SK-N-SH treated with all-trans-retinoic acid at 6 μM for 48 hours (cell line): ENCODE data around the gene PCGF6.
"Not testable (repeated sequence)": the region's sequence is repeated elsewhere in the genome, so short reads cannot be mapped to it uniquely, and the experiment has no call there.

Source experiments
- ATAC-seq: fragments of 200-7000 bp; cut with Tn5 transposase; 3 replicates; pipeline ENCODE4 v1.9.1; 2020; ENCODE audit warnings: mild to moderate bottlenecking, moderate library complexity
- BACH2 ChIP-seq: fragments of 250-450 bp; sonication (Bioruptor Pico); IDR thresholded peaks from 2 replicates; pipeline ENCODE4 v1.9.0; 2021; ENCODE audit warnings: mild to moderate bottlenecking, borderline replicate concordance
- CREB5 ChIP-seq: fragments of 250-450 bp; sonication (Bioruptor Pico); IDR thresholded peaks from 2 replicates; pipeline ENCODE4 v1.5.1; 2020; ENCODE audit warnings: low read depth, mild to moderate bottlenecking, moderate library complexity
- ESRRG ChIP-seq: fragments of 250-450 bp; sonication (Bioruptor Pico); IDR thresholded peaks from 2 replicates; pipeline ENCODE4 v1.6.1; 2021; ENCODE audit warnings: mild to moderate bottlenecking
- GLIS3 ChIP-seq: fragments of 250-450 bp; sonication (Bioruptor Pico); IDR thresholded peaks from 2 replicates; pipeline ENCODE4 v1.5.0; 2020; ENCODE audit warnings: mild to moderate bottlenecking, moderate library complexity
- PATZ1 ChIP-seq: fragments of 250-450 bp; sonication (Bioruptor Pico); IDR thresholded peaks from 2 replicates; pipeline ENCODE4 v1.8.0; 2020; ENCODE audit warnings: mild to moderate bottlenecking, moderate library complexity, borderline replicate concordance
- POU6F1 ChIP-seq: fragments of 250-450 bp; sonication (Bioruptor Pico); IDR thresholded peaks from 2 replicates; pipeline ENCODE4 v1.8.0; 2021; ENCODE audit warnings: low read depth, mild to moderate bottlenecking, moderate library complexity, borderline replicate concordance
- PPARA ChIP-seq: fragments of 250-450 bp; sonication (Bioruptor Pico); IDR thresholded peaks from 2 replicates; pipeline ENCODE4 v1.5.0; 2020; ENCODE audit warnings: mild to moderate bottlenecking, borderline replicate concordance
- RARB ChIP-seq: fragments of 250-450 bp; sonication (Bioruptor Pico); IDR thresholded peaks from 2 replicates; pipeline ENCODE4 v1.8.0; 2021; ENCODE audit warnings: mild to moderate bottlenecking, moderate library complexity
- SNAI2 ChIP-seq: fragments of 250-450 bp; sonication (Bioruptor Pico); IDR thresholded peaks from 2 replicates; pipeline ENCODE4 v1.5.0; 2020; ENCODE audit warnings: mild to moderate bottlenecking, moderate library complexity
- TCF4 ChIP-seq: fragments of 250-450 bp; sonication (Bioruptor Pico); IDR thresholded peaks from 2 replicates; pipeline ENCODE4 v1.8.0; 2021; ENCODE audit warnings: mild to moderate bottlenecking, moderate library complexity, borderline replicate concordance
- TSHZ2 ChIP-seq: fragments of 250-450 bp; sonication (Bioruptor Pico); IDR thresholded peaks from 2 replicates; pipeline ENCODE4 v1.5.0; 2020; ENCODE audit warnings: mild to moderate bottlenecking, moderate library complexity
- ZC3H10 ChIP-seq: fragments of 250-450 bp; sonication (Bioruptor Pico); IDR thresholded peaks from 2 replicates; pipeline ENCODE4 v1.5.1; 2021; ENCODE audit warnings: mild to moderate bottlenecking, moderate library complexity
- ZFP3 ChIP-seq: fragments of 250-450 bp; sonication (Bioruptor Pico); IDR thresholded peaks from 2 replicates; pipeline ENCODE4 v1.5.0; 2020; ENCODE audit warnings: mild to moderate bottlenecking, moderate library complexity
- ZFP30 ChIP-seq: fragments of 450-650 bp; formaldehyde crosslinking; IDR thresholded peaks from 2 replicates; pipeline ENCODE4 v1.5.0; 2022; ENCODE audit warnings: mild to moderate bottlenecking, moderate library complexity
- ZNF565 ChIP-seq: fragments of 450-650 bp; formaldehyde crosslinking; conservative IDR thresholded peaks from 2 replicates; pipeline ENCODE4 v1.5.0; 2020; ENCODE audit warnings: low read depth, mild to moderate bottlenecking, moderate library complexity
- ZNF70 ChIP-seq: fragments of 450-650 bp; formaldehyde crosslinking; IDR thresholded peaks from 2 replicates; pipeline ENCODE4 v1.5.0; 2020; ENCODE audit warnings: mild to moderate bottlenecking, moderate library complexity
- ZNF8 ChIP-seq: fragments of 450-650 bp; formaldehyde crosslinking; IDR thresholded peaks from 2 replicates; pipeline ENCODE4 v1.5.0; 2020; ENCODE audit warnings: mild to moderate bottlenecking, moderate library complexity

The PCGF6 gene

GRCh38 chr10:103355906-103356599 is 5.1 kb upstream of the PCGF6 start:
- no peak for ATAC-seq

GRCh38 chr10:103354567-103354966 is 3.6 kb upstream of the PCGF6 start:
- not testable (repeated sequence) for ATAC-seq

More at GRCh38 chr10:103355906-103356599, 5.1 kb upstream of the PCGF6 start:
- no peak for TF ChIP-seq ZNF8 (CRISPR knock-in tag)

- TF ChIP-seq SNAI2 (CRISPR knock-in tag) (no peak), TSHZ2 (CRISPR knock-in tag) (no peak), ZNF565 (CRISPR knock-in tag) (no peak), PPARA (CRISPR knock-in tag) (no peak), POU6F1 (CRISPR knock-in tag) (no peak), ZNF70 (CRISPR knock-in tag) (no peak)
- no peak for ATAC-seq
Observed at GRCh38 chr10:103353281-103353680, 2.3 kb upstream of the PCGF6 start.

- TF ChIP-seq ZFP30 (CRISPR knock-in tag) (no peak), TCF4 (CRISPR knock-in tag) (no peak), ZFP3 (CRISPR knock-in tag) (no peak), PPARA (CRISPR knock-in tag) (no peak), TSHZ2 (CRISPR knock-in tag) (no peak), SNAI2 (CRISPR knock-in tag) (no peak), POU6F1 (CRISPR knock-in tag) (no peak), GLIS3 (CRISPR knock-in tag) (no peak), BACH2 (no peak), CREB5 (no peak), ZNF8 (CRISPR knock-in tag) (no peak)
- ATAC-seq, result no peak
Observed at GRCh38 chr10:103350175-103350516, 794 bp downstream of the PCGF6 start.

- TF ChIP-seq POU6F1 (CRISPR knock-in tag) (no peak), ZC3H10 (no peak), ZFP3 (CRISPR knock-in tag) (no peak), SNAI2 (CRISPR knock-in tag) (no peak), PATZ1 (no peak), ESRRG (no peak), RARB (CRISPR knock-in tag) (no peak), ZFP30 (CRISPR knock-in tag) (no peak)
- ATAC-seq, result no peak
Observed at GRCh38 chr10:103336370-103336769, 14.6 kb downstream of the PCGF6 start.
